Spinal cord (tissue), 10 donors: ENCODE data around the gene FGF2. TPM values are rescaled to one million over a fixed set of nuclear protein-coding genes. Genes with fewer than 3 reads are reported as not detected.

Source experiments
- DNase-seq, 6 donors: peaks; one replicate each; pipeline versions ENCODE4 v3.0.0 to v3.0.0-alpha.2; 2013 to 2015; ENCODE audit warnings: low spot score in 6 of 6, low read depth in 4 of 6
- H3K27ac ChIP-seq: one replicate; pipeline ENCODE4 v1.5.1; 2013; ENCODE audit warnings: low read depth, low read length, control low read depth
- H3K27me3 ChIP-seq: one replicate; pipeline ENCODE4 v1.6.1; 2013; ENCODE audit warnings: low read length; ENCODE audit not compliant: control insufficient read depth, insufficient read depth
- H3K36me3 ChIP-seq: one replicate; pipeline ENCODE4 v1.6.1; 2013; ENCODE audit warnings: low read length; ENCODE audit not compliant: control insufficient read depth, insufficient read depth
- H3K4me1 ChIP-seq: one replicate; pipeline ENCODE4 v1.6.1; 2013; ENCODE audit warnings: low read length; ENCODE audit not compliant: control insufficient read depth, insufficient read depth
- H3K4me3 ChIP-seq: one replicate; pipeline ENCODE4 v1.5.1; 2013; ENCODE audit warnings: low read depth, low read length, control low read depth
- H3K9me3 ChIP-seq: one replicate; pipeline ENCODE4 v1.6.1; 2013; ENCODE audit warnings: low read length; ENCODE audit not compliant: control insufficient read depth, insufficient read depth
- WGBS: methylation state at CpG from one replicate; pipeline ENCODE4 v1.1.5; 2013; ENCODE audit warnings: missing lambda C conversion rate; ENCODE audit not compliant: insufficient coverage; 5-methylcytosine and 5-hydroxymethylcytosine counted together
- polyA plus RNA-seq, 2 donors: library from polyadenylated mRNA; unstranded; fragments of 120-200 nt; gene quantifications; one replicate each; pipeline ENCODE4 v1.2.1, GENCODE V29; 2013; ENCODE audit not compliant: insufficient read length in 2 of 2
- total RNA-seq, 2 donors: library from RNA; depleted of rRNA in 1 of 2; stranded (reverse); fragments of 120-200 nt in 1 of 2; fragments of >200 nt in 1 of 2; gene quantifications; one replicate each; pipeline versions ENCODE4 v1.2.3 to v1.2.4, GENCODE V29; 2013 to 2014
- donor health status: healthy.

Gene FGF2
- total and polyA plus RNA-seq, 4 donors, result 11.9 to 38.1 (median 17.3) TPM

DNA sequence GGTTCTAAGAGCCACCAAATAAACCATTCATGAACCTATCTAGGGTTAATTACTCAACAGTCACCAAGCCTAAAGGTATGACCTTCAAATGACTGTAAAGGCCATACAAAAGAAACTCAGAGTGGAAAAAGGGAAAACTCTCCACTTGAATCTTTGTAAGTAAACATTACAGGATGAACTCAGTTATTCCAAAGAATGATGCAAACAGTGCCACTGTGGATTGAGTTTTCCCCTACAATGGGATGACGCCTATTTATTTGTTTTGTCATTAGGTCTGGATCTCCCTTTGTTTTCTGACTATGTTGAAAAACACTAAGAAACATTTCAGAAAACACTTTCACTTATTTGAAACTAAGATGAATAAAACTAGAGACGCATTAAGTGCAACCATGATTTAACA is 83.1 kb downstream of the FGF2 start:
- no peak overlapping the region for H3K4me3 ChIP-seq
- DNase-seq, result no peak
- H3K9me3 ChIP-seq, result no peaks in the 10 kb centered on the region
- no peaks in the 10 kb centered on the region for H3K4me1 ChIP-seq
- no peak overlapping the region for H3K27ac ChIP-seq
- no peaks in the 10 kb centered on the region for H3K27me3 ChIP-seq
- WGBS, result no CpG with 5 or more reads among the region's 2 CpGs
- no peaks in the 10 kb centered on the region for H3K36me3 ChIP-seq

DNA sequence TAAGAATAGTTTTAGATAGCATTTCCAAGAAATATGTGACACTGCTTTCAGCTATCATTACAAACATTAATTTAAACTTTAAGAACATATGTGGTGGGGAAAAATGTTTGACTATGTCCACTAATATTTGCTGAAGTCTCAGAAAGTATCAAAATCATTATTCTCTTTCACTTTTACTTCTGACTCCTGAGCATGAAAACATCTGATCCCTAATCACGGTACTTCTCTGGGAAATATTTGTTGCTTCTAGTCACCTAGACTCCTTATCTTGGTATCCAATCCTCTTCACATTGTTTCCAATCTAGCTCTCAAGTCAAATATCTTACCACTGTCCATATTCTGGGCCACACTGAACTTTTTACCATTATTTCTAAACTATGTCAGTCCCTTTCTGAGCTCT is 85.0 kb downstream of the FGF2 start:
- no peak for DNase-seq
- no peak overlapping the region for H3K4me3 ChIP-seq
- peaks cover 3% of the 10 kb centered on the region for H3K36me3 ChIP-seq
- 94% methylated on average over 1 of the region's 1 CpG for WGBS
- no peaks in the 10 kb centered on the region for H3K9me3 ChIP-seq
- no peaks in the 10 kb centered on the region for H3K27me3 ChIP-seq
- no peak overlapping the region for H3K27ac ChIP-seq
- no peaks in the 10 kb centered on the region for H3K4me1 ChIP-seq

DNA sequence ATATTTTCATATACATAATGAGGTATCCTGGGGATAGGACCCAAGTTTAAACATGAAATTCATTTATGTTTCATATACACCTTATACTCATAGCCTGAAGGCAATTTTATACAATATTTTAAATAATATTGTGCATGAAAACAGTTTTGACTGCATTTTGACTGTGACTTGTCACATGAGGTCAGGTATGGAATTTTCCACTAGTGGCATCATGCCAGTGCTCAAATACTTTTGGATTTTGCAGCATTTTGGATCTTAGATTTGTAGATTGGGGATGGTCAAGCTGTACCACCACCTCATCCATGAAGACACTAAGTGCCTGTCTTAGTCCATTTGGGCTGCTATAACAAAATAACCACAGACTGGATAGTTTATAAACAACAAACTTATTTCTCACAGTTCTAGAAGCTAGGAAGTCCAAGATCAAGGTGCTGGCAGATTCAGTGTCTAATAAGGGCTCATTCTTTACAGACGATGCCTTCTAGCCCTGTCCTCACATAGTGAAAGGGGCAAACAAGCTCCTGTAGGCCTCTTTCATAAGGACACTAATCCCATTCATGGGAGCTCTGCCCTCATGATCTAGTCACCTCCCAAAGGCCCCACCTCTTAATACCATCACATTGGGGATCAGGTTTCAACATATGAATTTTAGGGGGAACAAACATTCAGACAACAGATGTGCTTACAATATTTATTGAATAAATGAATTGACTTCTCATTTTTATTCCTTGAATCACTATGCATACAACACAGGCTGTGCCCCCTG is 86.4 kb downstream of the FGF2 start:
- 71% methylated on average over 1 of the region's 1 CpG for WGBS

DNA sequence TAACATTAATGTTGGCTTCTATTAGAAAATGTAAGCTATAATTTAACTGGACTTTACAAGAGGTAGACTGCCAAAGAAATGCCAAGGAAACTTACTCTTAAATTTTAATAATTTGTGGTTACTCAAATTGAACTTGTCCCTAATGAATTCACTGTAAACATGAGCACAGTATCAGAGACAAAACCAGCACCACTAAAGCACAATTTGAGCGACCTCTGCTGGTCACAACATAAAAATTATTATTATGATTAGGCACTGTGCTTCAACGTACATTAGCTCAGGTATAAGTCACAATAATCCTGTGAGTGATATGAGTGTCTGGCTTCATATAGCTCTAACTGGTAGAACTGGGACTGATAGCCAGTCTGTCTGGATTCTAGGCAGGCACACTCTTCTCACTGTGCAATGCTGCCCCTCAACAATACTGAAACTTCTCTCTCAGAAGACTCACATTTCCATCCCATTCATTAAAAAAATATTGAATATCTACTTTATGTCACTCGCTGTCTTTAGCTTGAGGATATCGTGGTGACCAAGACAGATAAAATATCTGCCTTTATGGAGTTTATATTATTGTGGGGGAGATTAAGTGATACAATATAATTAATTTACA is 87.8 kb downstream of the FGF2 start:
- no peak overlapping the region for H3K4me3 ChIP-seq
- WGBS, result no CpG with 5 or more reads among the region's 4 CpGs
- H3K4me1 ChIP-seq, result no peaks in the 10 kb centered on the region
- H3K9me3 ChIP-seq, result no peaks in the 10 kb centered on the region
- H3K27ac ChIP-seq, result no peak overlapping the region
- H3K27me3 ChIP-seq, result no peaks in the 10 kb centered on the region
- peak in 3 of 6 donors; percentile 27 to 86 (median 31) for DNase-seq
- H3K36me3 ChIP-seq, result peaks cover 3% of the 10 kb centered on the region

More for the DNA sequence above, 86.4 kb downstream of the FGF2 start:
- Histone ChIP-seq H3K9me3 (no peaks in the 10 kb centered on the region), H3K27ac (no peak overlapping the region), H3K36me3 (peaks cover 3% of the 10 kb centered on the region), H3K27me3 (no peaks in the 10 kb centered on the region), H3K4me3 (no peak overlapping the region), H3K4me1 (no peaks in the 10 kb centered on the region)
- DNase-seq, result no peak

DNA sequence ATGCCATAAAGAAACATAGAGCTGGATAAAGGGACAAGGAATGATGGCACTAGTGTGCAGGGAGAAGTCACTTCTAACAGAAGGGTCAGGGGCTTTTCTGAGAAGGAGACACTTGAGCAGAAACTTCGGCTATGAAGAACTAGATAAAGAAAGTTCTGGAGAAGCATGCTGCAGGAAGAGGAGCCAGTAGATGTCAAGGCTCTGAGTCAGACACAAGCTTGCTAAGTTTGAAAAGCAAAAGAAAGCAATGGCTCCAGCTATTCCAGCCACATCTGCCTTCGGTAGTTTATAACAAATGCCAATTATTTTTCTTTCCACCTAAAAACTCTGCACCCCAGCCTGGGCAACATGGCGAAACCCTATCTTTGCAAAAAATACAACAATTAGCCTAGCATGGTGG is 88.3 kb downstream of the FGF2 start:
- no peak overlapping the region for H3K4me3 ChIP-seq
- H3K36me3 ChIP-seq, result peaks cover 3% of the 10 kb centered on the region
- no peaks in the 10 kb centered on the region for H3K4me1 ChIP-seq
- no peaks in the 10 kb centered on the region for H3K9me3 ChIP-seq
- DNase-seq, result no peak
- H3K27me3 ChIP-seq, result no peaks in the 10 kb centered on the region
- 100% methylated on average over 1 of the region's 3 CpGs for WGBS
- H3K27ac ChIP-seq, result no peak overlapping the region

DNA sequence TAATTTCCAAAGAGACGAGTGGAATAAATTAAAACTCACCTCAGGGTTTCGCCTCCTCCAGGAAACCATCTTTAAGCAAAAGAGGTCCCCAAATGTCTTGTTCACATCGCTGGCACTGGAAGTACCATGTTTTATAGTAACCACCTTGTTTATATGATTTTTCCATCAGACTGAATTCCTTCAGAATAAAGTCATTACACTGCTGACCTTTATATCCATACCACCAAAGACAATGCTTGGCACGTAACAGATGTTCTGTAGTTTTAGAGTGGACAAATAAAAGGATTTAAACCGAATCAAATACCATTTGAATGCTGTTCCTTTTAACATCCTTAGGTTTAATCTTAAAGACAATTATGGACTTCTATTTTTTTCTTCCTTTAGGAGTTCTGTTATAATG is 91.1 kb downstream of the FGF2 start:
- Histone ChIP-seq H3K9me3 (no peaks in the 10 kb centered on the region), H3K4me1 (peaks cover 4% of the 10 kb centered on the region), H3K4me3 (no peak overlapping the region), H3K27me3 (no peaks in the 10 kb centered on the region), H3K27ac (no peak overlapping the region), H3K36me3 (peaks cover 5% of the 10 kb centered on the region)
- 94% methylated on average over 3 of the region's 5 CpGs for WGBS
- no peak for DNase-seq

DNA sequence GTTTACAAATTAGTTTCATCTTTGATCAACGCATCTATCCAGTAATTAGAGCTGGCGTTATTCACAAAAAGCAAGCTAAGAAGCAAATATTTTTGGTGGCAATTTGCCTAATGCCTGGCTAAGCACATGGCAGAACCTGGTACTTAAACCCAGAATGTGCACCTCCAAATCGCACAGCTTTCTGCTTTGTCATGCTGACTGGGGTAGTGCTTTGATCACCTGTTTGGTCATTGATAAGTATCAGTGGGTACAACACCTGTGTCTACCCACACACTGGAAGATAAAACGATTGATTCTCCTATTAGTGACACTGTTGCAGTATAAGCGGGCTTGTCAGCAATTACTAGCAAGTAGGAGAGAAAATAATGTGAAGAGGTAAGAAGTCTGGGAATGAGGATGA is 93.8 kb downstream of the FGF2 start:
- H3K4me3 ChIP-seq, result no peak overlapping the region
- peaks cover 4% of the 10 kb centered on the region for H3K4me1 ChIP-seq
- DNase-seq, result no peak
- no peaks in the 10 kb centered on the region for H3K27me3 ChIP-seq
- peaks cover 2% of the 10 kb centered on the region for H3K36me3 ChIP-seq
- 87% methylated on average over 2 of the region's 5 CpGs for WGBS
- no peak overlapping the region for H3K27ac ChIP-seq
- no peaks in the 10 kb centered on the region for H3K9me3 ChIP-seq

DNA sequence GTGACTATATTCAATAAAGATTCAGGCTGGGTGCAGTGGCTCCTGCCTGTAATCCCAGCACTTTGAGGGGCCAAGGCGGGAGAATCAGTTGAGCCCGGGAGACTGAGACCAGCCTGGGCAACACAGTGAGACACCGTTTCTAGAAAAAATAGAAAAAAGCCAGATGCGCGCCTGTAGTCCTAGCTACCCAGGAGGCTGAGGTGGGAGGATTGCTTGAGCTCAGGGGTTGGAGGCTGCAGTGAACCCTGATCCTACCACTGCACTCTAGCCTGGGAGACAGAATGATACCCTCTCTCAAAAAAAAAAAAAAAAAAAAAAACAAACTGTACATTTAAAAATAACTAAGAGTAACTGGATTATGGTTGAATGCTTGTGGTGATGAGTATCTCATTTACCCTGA is 94.7 kb downstream of the FGF2 start:
- H3K9me3 ChIP-seq, result no peaks in the 10 kb centered on the region
- WGBS, result 78% methylated on average over 2 of the region's 5 CpGs
- no peak for DNase-seq
- H3K4me1 ChIP-seq, result peaks cover 4% of the 10 kb centered on the region
- H3K27me3 ChIP-seq, result no peaks in the 10 kb centered on the region
- peak overlapping the region; percentile 91 for H3K4me3 ChIP-seq
- H3K36me3 ChIP-seq, result peaks cover 2% of the 10 kb centered on the region
- peak overlapping the region; percentile 95 for H3K27ac ChIP-seq

DNA sequence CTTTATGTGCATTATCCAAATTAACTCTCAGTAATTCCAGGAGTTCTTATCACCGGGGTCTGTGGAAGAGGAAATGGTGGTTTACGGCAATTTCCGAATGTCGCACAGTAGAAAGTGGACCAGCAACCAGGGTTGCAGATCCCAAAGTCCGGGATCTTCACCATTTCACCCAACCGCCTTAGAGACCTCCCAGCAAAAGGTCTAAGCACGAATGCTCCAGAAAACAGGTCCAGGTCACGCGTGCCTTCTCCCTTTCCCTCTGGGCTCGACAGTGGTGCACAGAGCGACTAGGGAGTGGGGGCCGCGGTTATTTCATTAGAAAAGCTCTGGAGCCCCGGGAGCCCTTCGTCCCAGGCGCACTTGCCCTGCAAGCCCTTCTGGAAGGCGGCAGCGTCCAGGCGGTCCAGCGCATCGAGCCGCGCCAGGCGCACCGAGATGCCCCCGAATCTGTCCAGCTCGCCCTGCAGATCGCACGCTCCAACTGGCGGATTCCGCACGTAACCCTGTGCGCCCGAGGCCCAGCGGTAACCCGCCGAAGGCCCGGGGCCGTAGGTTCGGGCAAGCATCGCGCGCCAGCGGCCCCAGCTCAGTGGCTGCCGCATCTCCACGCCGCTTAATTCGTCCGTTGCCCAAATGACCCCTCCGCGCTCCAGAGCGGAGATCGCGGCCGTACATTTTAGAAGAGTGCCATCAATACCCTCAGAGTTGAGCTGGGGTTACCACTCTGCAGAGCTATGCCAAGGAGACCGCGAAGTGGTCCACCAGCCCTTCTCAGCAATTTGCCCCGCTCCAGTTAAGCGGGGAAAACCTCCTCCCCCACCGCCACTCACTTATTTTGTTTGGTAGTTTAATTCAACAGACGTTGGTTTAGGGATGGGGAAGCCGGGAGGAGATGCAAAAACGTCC is 95.6 kb downstream of the FGF2 start, which contains the start of gene NUDT6:
NUDT6 (minus strand) TSS at position 627 of the 906 bp plus-strand sequence; CDS start at position 602, 25 bp downstream.
- under 1% methylated on average over 57 of the region's 63 CpGs for WGBS
- Histone ChIP-seq H3K4me1 (peaks cover 4% of the 10 kb centered on the region), H3K27ac (peak within 1 kb of the TSS; percentile 95), H3K4me3 (peak within 1 kb of the TSS; percentile 91), H3K27me3 (no peaks in the 10 kb centered on the region), H3K36me3 (peaks cover 2% of the 10 kb centered on the region), H3K9me3 (no peaks in the 10 kb centered on the region)
- DNase-seq, result peak; percentile 52 to 90 (median 62)
